Psoas muscle (tissue), 8 donors: Measurements from ENCODE around the gene MBNL2. TPM values are rescaled to one million over a fixed set of nuclear protein-coding genes. Genes with fewer than 3 reads are reported as not detected.

Experiments used
- ATAC-seq, 4 donors: fragments of 200-7000 bp; cut with Tn5 transposase; one replicate each; pipeline ENCODE4 v1.9.1; 2020; ENCODE audit warnings: moderate library complexity in 3 of 4, mild to moderate bottlenecking in 2 of 4
- DNase-seq, 2 donors: peaks; one replicate each; pipeline ENCODE4 v3.0.0-alpha.2; 2020
- H3K27ac ChIP-seq: fragments of 200-600 bp; one replicate; pipeline ENCODE4 v1.8.0; 2022
- H3K27me3 ChIP-seq, 3 donors: fragments of 200-600 bp in 1 of 3; one replicate each; pipeline versions ENCODE4 v1.6.1 to v1.8.0; 2013 to 2022; ENCODE audit warnings: low read length in 2 of 3, mild to moderate bottlenecking in 2 of 3, moderate library complexity in 1 of 3; ENCODE audit not compliant: insufficient read depth in 3 of 3
- H3K36me3 ChIP-seq, 2 donors: fragments of 200-600 bp in 1 of 2; one replicate each; pipeline versions ENCODE4 v1.6.1 to v1.8.0; 2013 to 2022; ENCODE audit warnings: low read depth in 1 of 2, mild to moderate bottlenecking in 1 of 2, moderate library complexity in 1 of 2; ENCODE audit not compliant: insufficient read depth in 1 of 2
- H3K4me1 ChIP-seq: fragments of 200-600 bp; one replicate; pipeline ENCODE4 v1.8.0; 2022
- H3K4me3 ChIP-seq: fragments of 200-600 bp; one replicate; pipeline ENCODE4 v1.8.0; 2022; ENCODE audit warnings: mild to moderate bottlenecking
- H3K9me3 ChIP-seq: fragments of 200-600 bp; one replicate; pipeline ENCODE4 v1.8.0; 2022
- CTCF ChIP-seq: fragments of 200-600 bp; IDR thresholded peaks from one replicate; pipeline ENCODE4 v1.8.0; 2022; ENCODE audit warnings: antibody characterized with exemption
- WGBS, 3 donors: extraction: QIAGEN DNeasy Blood & Tissue Kit; methylation state at CpG; one replicate each; pipeline versions ENCODE4 v1.1.6 to v1.1.7; 2013; 5-methylcytosine and 5-hydroxymethylcytosine counted together
- intact Hi-C, 2 donors: fragments of 100-400 bp; cut with DNase I; formaldehyde crosslinking; loops; one replicate each; pipeline versions ENCODE4 v1.11.0 to v1.14.2; 2022
- polyA plus RNA-seq, 3 donors: library from polyadenylated mRNA; stranded (reverse); fragments of 200-250 nt; gene quantifications; one replicate each; pipeline ENCODE4 v1.2.3, GENCODE V29; 2013
- total RNA-seq, 4 donors: library from RNA; stranded (reverse); fragmentation: NEBNext Ultra II Directional in 2 of 4; extraction: Animal tissue kit (Norgen Biotek cat#: 25700) in 2 of 4; gene quantifications; one replicate each; pipeline versions ENCODE4 v1.2.1 to v1.2.4, GENCODE V29; 2021 to 2023
- donor health status: healthy with polysubstance abuse.
- donor health status: DM: no; HTN: no; CAD: no; lungs with moderate emphysema.
- donor health status: Bipolar disorder and iron deficiency.
- donor health status: healthy.
- donor health status: DM: yes; HTN: yes; CAD: no.
- donor health status: DM: no; HTN: no; CAD: no.
- donor health status: DM: no; HTN: no; CAD: no.
- donor health status: DM: yes; HTN: yes; CAD: no.

The MBNL2 gene
- total and polyA plus RNA-seq, 7 donors: 13.3 to 93.1 (median 61.9) TPM

GRCh38 chr13:97223711-97224541, 1.8 kb downstream of the MBNL2 start:
- ATAC-seq: peak; percentile 40 to 57 (median 54)
- no peaks in the 10 kb centered on the region for H3K27me3 ChIP-seq
- DNase-seq: peak in 1 of 2 donors; percentile 56
- H3K4me3 ChIP-seq: peak overlapping the region; percentile 83
- no peaks in the 10 kb centered on the region for H3K36me3 ChIP-seq
- intact Hi-C loops: loop anchor here (2.0 to 10.0 kb wide), 4 partner anchors 97 to 211 kb away; partner anchors contain the start of gene RAP2A (in 1 of the 2)
- peak overlapping the region; percentile 89 for H3K27ac ChIP-seq
- no peak for TF ChIP-seq CTCF
- no peaks in the 10 kb centered on the region for H3K9me3 ChIP-seq
- peaks cover 31% of the 10 kb centered on the region for H3K4me1 ChIP-seq
- WGBS, 3 donors: 0 to 1% (median 1%) methylated on average over 11 of the region's 11 CpGs

GRCh38 chr13:97224544-97225300, 2.6 kb downstream of the MBNL2 start:
- Histone ChIP-seq H3K9me3 (no peaks in the 10 kb centered on the region), H3K4me1 (peaks cover 39% of the 10 kb centered on the region), H3K36me3 (no peaks in the 10 kb centered on the region), H3K4me3 (peak overlapping the region; percentile 83), H3K27me3 (no peaks in the 10 kb centered on the region), H3K27ac (peak overlapping the region; percentile 89)
- ATAC-seq: peak in 3 of 4 donors; percentile 27 to 69 (median 65)
- 4 to 6% (median 6%) methylated on average over 5 of the region's 5 CpGs for WGBS, 3 donors
- no peak for TF ChIP-seq CTCF
- no peak for DNase-seq
- intact Hi-C loops: loop anchor here (5.0 to 10.0 kb wide), 3 partner anchors 97 to 210 kb away; partner anchors contain the start of gene RAP2A (in 1 of the 2)

- Histone ChIP-seq H3K27me3 (no peaks in the 10 kb centered on the region), H3K9me3 (no peaks in the 10 kb centered on the region), H3K4me3 (peak overlapping the region; percentile 83), H3K4me1 (peaks cover 48% of the 10 kb centered on the region), H3K27ac (peak overlapping the region; percentile 89), H3K36me3 (no peaks in the 10 kb centered on the region)
- intact Hi-C loops: loop anchor here in 1 of 2 donors (10.0 kb wide), 1 partner anchor 209 kb away; the partner anchor contains the start of gene RAP2A
- TF ChIP-seq CTCF: no peak
- ATAC-seq (no peak), DNase-seq (no peak)
- WGBS, 3 donors: 24 to 52% (median 28%) methylated on average over 4 of the region's 4 CpGs
Measured at GRCh38 chr13:97225533-97225932, 3.4 kb downstream of the MBNL2 start.

GRCh38 chr13:97226013-97226412, 3.9 kb downstream of the MBNL2 start:
- DNase-seq (no peak), ATAC-seq (no peak)
- intact Hi-C loops: loop anchor here in 1 of 2 donors (10.0 kb wide), 1 partner anchor 209 kb away; the partner anchor contains the start of gene RAP2A
- H3K4me3 ChIP-seq: peak overlapping the region; percentile 83
- no peaks in the 10 kb centered on the region for H3K9me3 ChIP-seq
- H3K27me3 ChIP-seq: no peaks in the 10 kb centered on the region
- peaks cover 50% of the 10 kb centered on the region for H3K4me1 ChIP-seq
- peak overlapping the region; percentile 89 for H3K27ac ChIP-seq
- no peak for TF ChIP-seq CTCF
- 16 to 27% (median 18%) methylated on average over 8 of the region's 8 CpGs for whole genome bisulfite sequencing, 3 donors
- no peaks in the 10 kb centered on the region for H3K36me3 ChIP-seq
